NCI-H748 treated with DMSO at 0.1 percent for 48 hours (cell line): ENCODE measurements around the gene SLC24A3.
A peak's percentile ranks its signal among the peaks of the same experiment; 100 is the strongest.

Experiments
- DNase-seq: peaks from one replicate; lab custom pipeline; 2025; lab: John Stamatoyannopoulos, UW

Gene SLC24A3

GRCh38 chr20:19594896-19595295 is 382.5 kb downstream of the SLC24A3 start:
- no peak for DNase-seq

- DNase-seq = no peak
These were observed 385.8 kb downstream of the SLC24A3 start for GRCh38 chr20:19598117-19598850.

DNA sequence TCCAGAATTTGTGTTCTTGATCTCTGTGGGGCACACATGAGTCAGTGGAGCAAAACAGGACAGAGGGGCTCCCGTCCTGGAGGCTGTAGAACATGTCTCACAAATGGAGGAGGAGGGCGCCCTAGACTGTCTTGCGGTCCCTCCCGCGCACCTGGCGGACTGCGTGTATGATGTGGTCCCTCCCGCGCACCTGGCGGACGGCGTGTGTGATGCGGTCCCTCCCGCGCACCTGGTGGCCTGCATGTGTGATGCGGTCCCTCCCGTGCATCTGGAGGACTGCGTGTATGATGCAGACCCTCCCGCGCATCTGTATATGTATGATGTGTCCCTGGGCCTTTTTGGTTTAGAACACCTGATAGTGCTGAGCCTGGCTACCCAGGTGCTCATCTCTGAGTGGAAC is 386.8 kb downstream of the SLC24A3 start:
- DNase-seq = no peak

DNA sequence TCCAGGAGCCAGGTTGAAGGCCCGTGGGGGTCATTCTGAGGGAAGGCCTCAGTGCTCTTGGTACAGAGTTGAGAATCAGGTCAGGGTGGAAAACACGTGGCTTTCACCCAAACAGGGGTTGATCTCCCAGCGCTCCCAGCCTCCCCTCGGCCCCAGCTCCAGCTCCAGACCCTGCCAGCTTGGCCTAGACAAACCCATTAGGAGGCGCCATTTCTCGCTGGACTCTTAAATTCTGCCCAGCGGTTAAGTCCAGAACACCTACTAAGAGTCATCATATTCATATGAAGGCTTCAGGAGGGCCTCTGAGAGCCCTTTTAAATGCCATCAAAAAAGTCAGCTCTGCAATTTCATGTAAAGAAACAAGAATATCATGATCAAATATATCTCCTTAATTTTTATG is 387.6 kb downstream of the SLC24A3 start:
- DNase-seq = no peak

DNA sequence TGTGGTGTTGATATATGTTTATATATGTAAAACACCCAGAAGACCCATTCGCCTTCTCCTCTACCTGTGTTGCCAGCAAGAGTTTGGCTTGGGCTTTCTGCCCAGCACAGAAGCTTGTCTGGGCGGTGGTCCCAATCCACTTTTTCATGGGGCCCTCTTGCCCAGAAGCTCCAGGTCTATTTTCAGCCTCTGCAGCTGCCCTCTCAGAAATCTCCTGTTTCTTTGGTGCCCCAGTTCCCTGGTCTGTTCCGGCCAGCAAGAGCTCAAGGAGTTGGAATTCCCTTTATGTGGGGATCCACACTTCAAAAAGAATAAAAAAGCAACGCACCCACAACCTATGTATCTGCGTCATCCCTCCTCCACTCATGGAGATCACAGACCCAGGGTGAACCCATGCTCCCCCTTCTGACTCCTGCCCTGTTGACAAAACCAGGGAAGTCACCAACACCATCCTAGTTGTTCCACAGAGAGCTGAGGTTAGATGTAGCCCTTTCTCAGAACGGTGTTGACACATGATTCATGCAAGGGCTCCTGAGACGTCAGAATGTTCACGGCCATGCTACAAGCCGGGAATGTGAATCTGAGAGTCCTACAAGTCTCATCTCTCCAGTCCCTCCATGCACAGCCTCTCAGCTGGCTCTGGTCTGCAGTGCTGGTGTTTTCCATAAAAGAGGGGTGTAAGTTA is 388.8 kb downstream of the SLC24A3 start:
- DNase-seq = no peak

DNA sequence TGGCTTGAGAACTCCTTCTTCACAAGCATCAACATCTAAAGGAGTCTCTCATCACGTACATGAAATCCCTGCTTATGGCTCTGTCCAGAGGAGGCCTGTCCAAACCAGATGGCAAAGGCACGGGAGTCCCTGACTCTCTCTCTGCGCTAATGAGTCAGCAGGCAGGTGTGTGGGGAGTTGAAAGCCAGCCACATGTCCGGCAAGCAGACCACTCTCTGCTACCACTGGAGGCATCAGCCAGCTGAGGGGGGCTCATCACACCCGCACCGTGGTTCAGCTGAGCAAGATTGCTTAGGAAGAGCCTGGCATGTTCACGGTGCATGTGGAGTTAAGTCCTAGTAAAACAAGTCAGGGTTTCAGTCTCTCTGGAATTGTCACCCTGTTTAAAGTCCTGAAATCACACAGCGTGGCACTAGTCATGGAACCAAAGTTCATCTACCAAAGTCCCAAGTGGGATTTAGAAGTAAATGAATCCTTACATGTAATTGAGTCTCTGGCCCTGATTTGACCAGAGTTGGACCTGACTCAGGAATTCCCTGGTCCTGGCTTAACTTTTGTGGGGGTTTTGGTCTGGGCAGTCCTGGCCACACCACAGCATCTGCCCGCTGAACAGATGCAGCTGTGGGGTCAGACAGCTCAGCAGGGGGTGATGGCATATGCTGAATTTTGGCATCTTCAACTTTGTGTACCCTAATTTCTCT is 390.4 kb downstream of the SLC24A3 start:
- DNase-seq = no peak

GRCh38 chr20:19603376-19603750 is 390.9 kb downstream of the SLC24A3 start:
- DNase-seq = peak; percentile 31

DNA sequence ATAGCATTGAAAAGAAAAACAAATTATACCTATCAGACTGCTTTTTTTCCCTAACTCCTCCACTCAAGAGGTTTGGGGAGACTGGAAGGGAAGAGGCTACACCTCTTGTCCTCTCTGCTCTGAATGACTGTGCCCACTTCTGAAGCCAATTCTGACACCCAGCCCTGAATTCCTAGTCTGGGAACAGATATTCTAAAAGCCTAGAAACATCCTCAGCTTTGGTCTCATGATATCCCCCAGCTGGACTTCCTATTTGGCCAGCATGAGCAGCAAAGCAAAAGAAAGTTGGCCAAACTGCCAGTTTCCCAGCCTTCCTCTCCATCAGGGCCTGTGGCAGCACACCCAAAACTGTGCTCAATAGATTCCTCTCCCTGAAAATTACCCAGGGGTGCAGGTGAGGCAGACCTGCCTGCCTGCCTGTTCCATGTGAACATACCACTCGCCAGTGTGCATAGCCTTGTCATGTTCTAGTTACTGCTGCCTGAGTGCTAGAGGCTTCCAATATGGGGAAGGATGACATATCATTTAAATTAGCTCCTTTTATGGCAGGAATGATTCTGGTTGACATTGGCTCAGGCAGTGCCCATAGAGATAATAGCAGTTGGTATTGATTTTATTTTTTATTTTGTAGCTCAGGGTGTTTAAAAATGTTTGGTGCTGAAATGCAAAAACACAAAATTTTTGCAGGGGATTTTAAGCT is 393.5 kb downstream of the SLC24A3 start:
- DNase-seq = no peak

DNA sequence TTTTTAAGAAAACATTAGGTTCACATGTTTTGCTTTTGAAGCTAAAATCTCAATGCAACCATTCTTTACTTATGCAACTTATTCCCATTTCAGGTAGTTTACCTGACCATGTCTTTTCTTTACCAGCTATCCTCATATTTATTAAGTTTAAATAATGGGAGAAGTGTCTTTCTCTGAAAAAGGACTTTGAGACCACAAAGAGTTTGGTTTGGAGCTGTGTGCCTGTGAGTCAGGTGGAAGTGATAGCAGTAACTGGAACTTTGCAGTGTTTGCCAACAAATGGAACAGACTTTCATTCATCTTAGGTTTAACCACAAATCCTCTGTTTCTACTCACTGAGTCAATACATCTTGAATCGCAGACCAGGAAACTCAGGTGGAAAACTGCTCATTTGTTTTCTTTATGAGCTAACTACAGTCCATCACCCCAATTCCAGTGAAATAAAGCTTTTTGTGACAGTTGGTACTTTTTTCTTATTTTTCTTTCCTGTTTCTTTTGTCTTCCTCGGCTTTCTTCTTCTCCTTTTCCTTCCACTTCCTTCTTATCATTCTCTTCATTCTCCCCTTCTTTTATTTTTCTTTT is 397.3 kb downstream of the SLC24A3 start:
- DNase-seq = no peak

DNA sequence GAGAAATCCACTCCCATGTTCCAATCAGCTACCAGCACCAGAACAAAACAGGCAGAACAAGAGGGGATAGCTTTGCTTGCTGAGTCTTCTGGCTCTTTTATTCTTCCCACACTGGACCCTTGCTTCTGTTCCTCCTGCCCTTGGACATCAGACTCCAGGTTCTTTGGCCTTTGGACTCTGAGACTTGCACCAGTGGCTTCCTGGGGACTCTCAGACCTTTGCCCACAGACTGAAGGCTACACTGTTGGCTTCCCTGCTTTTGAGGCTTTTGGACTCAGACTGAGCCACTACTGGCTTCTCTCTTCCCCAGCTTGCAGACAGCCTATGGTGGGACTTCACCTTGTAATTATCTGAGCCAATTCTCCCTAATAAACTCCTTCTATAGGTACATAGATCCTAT is 403.2 kb downstream of the SLC24A3 start:
- DNase-seq = no peak

GRCh38 chr20:19616081-19616480 is 403.6 kb downstream of the SLC24A3 start:
- no peak for DNase-seq

DNA sequence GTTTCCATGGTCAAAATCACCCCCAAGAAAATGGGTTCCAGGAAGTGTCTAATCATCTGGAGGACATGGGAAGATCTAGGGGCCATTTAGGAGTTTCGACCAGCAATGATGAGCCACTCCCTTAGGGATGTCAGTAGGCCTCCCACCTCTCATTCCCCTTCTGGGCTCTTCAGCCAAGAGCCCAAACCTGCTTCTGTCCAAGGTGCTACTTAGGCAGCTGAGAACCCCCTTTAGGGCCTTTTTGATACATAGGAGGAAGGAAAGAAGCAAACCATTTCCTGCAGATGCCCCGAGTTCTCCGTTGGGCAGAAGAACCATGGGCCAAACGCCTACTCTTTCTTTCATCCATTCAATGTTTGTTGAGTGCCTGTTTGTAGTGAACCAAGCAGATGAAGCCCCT is 404.2 kb downstream of the SLC24A3 start:
- DNase-seq = no peak

GRCh38 chr20:19617256-19617655 is 404.8 kb downstream of the SLC24A3 start:
- no peak for DNase-seq

DNA sequence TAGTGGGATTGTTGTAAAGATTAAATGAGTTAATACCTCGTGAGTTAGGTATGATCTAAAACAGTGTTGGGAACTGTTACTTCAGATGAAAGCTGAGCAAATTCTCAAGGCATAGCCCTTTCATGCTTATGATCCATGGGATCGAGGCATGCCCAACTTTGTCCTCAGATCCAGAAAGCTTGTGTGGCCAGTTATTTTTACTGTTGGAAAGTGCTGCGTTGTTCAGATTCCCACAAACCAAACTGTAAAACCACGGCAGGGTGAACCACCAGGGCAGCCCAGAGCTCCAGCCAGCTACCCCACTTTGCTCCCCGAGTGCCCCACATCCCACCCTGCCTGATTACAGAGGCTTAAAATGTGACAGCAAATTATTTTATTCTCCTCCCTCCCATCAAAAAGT is 406.3 kb downstream of the SLC24A3 start:
- no peak for DNase-seq

GRCh38 chr20:19619904-19620430 is 407.5 kb downstream of the SLC24A3 start:
- no peak for DNase-seq

DNA sequence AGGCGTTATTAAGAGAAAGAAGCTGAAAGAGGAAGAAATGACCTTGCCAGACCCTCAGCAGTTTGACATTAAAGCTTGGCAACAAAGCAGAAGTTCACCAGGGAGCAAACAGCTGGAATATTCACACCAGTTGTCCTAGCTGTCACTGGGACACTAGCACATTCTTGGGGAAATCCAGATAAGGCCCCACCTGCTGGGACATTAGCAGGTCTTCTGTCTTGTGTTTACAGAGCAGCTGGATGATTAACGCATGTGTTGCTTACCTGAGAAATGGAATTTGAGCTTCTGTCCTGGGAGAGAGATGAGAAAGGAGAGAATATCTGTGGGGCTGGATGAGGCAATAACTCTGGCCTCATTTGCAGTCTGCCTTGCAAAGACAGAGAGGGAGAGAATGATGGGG is 408.0 kb downstream of the SLC24A3 start:
- DNase-seq = no peak

GRCh38 chr20:19621072-19621471 is 408.6 kb downstream of the SLC24A3 start:
- no peak for DNase-seq

DNA sequence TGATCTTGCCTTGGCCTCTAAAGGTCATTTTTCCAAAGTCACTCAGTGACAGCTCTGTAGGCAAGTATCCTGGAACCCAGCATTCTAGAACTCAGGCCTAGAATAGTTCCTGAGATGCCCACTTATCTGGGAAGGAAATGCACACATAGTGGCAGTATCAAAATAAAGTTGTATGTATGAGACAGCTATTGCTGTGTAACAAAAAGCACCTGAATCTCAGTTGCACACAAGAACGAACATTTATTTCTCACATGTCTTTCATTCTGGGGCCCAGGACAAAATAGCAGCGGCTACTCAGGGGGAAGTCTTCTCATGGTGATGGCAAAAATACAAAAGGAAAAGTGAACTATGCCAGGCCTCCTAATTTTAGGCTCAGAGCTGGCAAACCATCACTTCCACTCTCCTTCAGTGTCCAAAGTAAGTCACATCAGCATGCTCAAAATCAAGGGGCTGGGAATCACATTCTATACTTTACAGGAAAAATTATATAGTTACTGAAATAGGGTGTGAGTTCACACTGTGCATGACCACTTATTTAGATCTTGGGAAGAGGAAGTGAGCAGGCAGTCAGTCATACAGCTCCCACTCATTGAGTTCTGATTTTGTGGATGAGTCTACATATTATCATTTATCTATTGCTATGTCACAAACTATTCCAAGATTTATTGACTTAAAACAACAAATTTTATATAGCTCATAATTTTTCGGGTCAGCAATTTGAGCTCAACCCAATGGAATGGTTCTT is 412.0 kb downstream of the SLC24A3 start:
- no peak for DNase-seq

DNA sequence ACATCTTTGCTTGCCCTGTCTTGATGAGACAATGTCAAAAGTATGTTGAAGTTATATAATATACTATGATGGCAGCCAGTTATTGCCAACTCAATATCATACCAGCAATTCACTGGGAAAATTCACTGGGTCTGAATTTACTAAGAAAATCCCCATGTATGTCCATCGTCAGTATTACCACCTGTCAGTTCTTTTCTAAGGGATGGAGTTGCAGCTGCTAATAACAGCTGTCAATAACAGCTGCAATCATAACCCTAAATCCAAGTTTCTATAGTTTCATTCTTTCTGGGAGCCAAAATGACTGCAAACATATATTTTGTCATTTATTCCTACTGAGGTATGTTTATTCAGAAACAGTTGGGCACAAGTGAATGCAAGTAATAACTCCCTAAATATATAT is 413.0 kb downstream of the SLC24A3 start:
- DNase-seq = no peak

- DNase-seq = no peak
These were observed 414.5 kb downstream of the SLC24A3 start for GRCh38 chr20:19626896-19627295.

GRCh38 chr20:19628570-19629134 is 416.2 kb downstream of the SLC24A3 start:
- peak; percentile 43 for DNase-seq
